Cardiac fibroblast (primary cell): ENCODE measurements around the gene HOXC12.

Experiments
- DNase-seq, 2 donors: peaks; one replicate each; pipeline versions ENCODE4 v3.0.0 to v3.0.0-alpha.2; 2010; ENCODE audit warnings: low read depth in 2 of 2
- H3K4me3 ChIP-seq, 2 donors: replicated peaks in 1 of 2; 1 replicate in 1 of 2; 2 replicates in 1 of 2; pipeline ENCODE4 v1.5.1; 2011; ENCODE audit warnings: low read depth in 2 of 2, low read length in 2 of 2, mild to moderate bottlenecking in 2 of 2, moderate library complexity in 1 of 2
- TF ChIP-seq, protein P1 (sequence below): IDR thresholded peaks from one replicate; pipeline ENCODE4 v1.5.1; 2011; ENCODE audit warnings: low read depth, mild to moderate bottlenecking, low read length, inconsistent platforms

Gene HOXC12

DNA sequence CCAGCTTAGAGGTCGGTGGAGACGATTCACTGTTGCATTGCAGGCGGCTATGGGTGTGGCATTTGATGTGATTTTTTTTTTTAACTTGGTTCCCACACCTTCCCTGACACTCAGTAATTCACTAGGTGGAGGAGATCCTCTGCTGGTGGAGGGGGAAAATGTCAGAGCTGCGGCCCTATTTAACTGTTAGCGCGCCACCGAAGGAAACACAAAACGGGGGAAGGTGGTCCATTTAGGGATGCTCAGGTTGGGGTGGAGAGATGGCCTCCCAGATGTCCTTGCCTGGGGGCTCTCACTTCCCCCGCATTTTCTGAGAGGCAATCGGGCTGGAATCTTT, 4.3 kb upstream of the HOXC12 start:
- H3K4me3 ChIP-seq: no peak overlapping the region
- TF ChIP-seq, protein P1, sequence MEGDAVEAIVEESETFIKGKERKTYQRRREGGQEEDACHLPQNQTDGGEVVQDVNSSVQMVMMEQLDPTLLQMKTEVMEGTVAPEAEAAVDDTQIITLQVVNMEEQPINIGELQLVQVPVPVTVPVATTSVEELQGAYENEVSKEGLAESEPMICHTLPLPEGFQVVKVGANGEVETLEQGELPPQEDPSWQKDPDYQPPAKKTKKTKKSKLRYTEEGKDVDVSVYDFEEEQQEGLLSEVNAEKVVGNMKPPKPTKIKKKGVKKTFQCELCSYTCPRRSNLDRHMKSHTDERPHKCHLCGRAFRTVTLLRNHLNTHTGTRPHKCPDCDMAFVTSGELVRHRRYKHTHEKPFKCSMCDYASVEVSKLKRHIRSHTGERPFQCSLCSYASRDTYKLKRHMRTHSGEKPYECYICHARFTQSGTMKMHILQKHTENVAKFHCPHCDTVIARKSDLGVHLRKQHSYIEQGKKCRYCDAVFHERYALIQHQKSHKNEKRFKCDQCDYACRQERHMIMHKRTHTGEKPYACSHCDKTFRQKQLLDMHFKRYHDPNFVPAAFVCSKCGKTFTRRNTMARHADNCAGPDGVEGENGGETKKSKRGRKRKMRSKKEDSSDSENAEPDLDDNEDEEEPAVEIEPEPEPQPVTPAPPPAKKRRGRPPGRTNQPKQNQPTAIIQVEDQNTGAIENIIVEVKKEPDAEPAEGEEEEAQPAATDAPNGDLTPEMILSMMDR: no peak
- DNase-seq: no peak

DNA sequence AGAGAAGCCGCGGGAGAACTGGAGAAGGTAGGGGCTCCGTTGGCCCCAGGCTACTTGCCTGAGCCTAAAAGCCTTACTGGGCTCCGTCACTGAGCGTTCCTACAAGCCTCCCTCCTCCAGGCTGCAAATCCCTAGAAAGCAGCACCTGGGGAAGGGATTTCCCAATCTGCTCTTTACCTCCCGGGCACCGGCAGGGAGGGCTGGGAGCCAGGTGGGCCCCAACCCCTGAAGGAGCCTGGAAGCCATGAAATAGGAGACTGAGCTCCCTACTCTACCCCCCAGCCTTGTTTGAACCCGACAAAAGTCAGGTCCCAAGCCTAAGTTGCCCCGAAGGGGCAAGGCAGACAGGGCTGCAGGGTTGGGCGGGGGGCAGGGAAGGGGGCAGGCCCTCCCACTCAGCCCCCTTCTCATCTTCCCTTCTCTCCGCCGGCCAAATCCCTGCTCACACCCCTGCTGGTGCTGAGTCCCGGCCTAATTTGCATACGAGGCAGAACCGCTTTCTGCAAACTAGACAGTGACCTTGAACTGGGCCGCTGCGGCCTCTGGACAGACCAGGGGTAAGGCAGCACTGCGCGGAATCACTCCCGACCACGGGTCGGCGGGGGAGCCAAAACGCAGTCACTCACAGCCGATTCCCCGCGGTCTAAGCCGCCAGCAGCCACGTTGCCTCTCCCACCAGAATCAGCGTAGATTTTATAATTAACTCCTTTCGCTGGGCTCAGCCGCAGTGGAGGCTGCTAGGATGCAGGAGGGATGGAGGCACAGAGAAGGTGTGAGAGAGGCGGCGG, 3.7 kb upstream of the HOXC12 start:
- DNase-seq: no peak
- TF ChIP-seq, protein P1: no peak
- H3K4me3 ChIP-seq: no peak overlapping the region

DNA sequence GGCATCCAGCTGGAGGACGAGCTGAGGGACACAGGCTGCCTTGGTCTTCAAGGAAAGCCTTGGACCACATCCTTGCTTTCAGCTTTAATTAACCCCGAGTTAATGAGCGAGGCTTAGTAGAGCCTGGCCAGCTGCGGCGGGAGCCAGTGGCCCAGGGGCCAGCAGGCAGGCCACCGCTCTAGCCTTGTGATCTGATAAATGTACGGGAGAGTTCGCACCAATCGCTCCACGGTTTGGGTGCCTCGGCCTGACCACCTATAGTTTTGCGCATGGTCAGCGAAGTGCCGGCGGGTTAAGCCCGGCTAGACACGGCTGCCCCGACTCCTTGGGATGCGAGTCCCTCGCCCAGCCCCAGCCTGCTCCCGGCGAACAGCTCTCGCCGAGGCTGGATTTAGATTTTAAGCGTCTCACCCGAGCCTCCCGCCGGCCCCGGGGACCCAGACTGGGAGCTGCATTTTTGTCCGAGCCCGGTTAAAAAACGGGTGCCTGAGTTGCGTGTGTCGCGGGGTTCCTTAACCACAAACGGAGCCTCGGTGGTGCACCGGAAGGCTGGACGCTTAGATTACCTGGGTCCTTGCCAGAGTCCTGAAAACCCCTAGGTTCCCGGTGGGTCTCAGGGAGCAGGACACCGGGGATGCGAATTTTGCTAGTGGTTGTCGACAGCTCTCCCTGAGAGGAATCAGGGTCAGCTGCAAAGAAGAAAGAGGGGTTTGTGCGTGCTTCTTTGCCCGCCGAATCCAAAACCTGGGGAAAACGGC, 2.9 kb upstream of the HOXC12 start:
- TF ChIP-seq, protein P1: no peak
- no peak for DNase-seq
- H3K4me3 ChIP-seq: no peak overlapping the region

DNA sequence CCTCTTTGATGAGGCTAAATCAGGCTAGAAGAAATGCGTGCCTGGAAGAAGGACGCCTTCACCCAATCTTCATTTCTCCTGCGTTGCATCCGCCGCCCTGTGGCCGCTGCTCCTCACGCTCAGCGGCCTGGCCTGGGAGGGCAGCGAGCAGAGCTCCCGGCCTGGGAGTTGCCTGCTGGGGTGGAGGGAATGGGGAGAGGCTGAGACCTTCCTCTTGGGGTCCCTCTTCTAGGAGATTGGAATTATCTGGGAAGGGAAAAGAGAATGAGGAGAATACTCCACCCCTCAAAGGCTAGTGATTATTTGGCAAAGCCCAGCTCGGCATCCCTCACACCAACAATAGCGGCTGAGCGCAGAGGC, 2.4 kb upstream of the HOXC12 start:
- DNase-seq: no peak
- H3K4me3 ChIP-seq: no peak overlapping the region
- TF ChIP-seq, protein P1: no peak

DNA sequence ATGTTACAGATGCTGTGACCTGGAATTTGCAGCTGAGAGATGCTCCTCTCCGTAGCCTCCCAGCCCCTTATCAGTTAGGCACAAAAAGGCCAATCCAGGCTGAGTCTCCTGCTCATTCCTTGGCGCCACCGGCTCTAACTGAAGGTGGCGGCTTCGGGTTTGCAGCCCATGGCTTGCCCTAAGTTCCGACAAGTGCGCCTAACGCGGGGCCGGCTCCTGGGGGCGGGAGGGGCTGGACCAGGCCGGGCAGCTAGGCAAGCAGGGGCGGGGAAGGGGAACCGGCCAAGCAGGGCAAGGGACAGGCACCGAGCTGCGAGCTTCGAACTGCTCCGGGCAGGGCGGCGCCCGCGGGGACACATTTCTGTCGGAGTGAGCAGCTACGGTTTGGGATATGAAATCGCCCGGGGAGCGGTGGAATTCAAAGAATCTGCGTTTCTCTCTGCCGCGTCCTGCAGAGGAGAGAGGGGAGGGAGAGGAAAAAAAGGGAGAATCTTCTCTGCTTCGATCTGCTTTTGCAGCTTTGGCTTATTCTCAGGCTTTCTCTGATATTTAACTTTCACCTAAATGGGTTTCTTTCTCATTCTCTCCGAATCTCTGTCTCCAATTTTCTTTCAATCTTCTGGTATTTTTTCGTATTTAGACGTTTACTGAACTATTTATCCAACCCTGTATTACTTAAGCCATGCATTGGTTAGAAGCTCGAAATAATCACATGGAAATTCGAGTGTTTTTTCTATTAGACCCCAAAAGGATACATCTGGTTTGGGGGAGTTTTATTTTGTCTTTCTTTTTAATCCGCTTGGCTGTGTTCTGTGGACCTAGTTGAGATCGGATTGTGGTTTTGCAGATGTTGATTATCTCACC, 1.6 kb upstream of the HOXC12 start:
- no peak overlapping the region for H3K4me3 ChIP-seq
- no peak for DNase-seq
- TF ChIP-seq, protein P1: no peak

DNA sequence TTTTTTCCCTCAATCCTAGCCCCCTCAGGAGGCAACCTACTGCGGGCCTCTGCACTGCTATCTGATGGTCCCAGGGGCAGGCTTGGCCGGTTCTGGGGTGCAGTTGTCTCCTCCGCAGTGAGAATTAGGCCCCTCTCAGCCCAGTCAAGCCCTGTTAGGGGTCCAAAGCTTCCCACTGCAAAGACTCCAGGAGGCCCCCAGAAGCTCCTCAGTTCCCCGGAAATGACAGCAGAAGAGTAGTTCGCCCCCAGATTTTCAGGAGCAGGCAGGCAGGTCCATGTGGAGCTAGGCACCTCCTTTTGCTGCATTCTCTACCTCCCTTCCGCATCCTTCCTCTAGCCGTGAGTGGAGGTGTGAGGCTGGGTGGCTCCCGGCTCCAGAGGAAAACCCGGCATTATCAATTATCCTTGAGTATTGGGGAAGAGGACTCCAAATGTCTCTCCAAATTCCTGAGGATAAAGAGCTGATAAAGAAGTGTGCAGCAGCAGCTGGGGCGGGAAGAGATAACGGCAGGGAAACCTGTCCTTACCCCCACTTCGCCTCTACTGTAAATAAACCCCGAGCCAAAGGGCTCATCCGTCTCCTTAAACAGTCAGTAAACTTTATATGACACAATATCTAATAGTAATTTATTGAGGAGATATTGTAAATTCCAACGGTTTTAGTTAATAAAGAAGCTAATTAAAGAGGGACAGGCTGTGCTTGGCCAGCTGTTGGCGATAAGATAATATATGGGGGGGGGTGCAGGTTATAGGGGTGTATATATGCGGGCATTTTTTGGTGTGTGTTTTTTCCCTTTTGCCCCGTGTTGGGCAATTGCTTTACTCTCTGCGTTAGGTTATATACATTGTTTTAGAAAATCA, 641 bp upstream of the HOXC12 start:
- no peak overlapping the region for H3K4me3 ChIP-seq
- DNase-seq: no peak
- TF ChIP-seq, protein P1: no peak
